ENCODE data around the gene GLIS1.
"Not testable (repeated sequence)": the region's sequence is repeated elsewhere in the genome, so short reads cannot be mapped to it uniquely, and the experiment has no call there.

Gene GLIS1

DNA sequence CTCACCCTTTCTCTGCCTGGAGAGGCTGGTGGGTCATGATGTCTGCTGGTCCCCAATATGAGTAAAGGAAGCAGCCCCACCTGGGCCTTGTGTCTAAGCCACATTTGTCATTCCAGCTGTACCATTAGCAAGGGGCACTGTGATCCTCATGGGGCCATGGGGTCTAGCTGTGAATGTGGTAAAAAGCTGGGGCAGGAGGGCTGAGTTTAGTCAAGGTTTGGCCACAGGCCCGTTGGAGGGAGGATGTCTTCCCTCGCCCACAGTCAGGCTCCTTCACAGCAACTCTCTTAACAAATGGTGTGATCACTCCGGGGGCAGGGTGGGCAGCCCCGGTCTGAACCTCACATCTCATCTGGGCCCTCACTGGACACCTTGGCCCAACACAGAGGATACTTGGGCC lies 164.3 kb downstream of the GLIS1 start:
- DNase-seq: no peak

DNA sequence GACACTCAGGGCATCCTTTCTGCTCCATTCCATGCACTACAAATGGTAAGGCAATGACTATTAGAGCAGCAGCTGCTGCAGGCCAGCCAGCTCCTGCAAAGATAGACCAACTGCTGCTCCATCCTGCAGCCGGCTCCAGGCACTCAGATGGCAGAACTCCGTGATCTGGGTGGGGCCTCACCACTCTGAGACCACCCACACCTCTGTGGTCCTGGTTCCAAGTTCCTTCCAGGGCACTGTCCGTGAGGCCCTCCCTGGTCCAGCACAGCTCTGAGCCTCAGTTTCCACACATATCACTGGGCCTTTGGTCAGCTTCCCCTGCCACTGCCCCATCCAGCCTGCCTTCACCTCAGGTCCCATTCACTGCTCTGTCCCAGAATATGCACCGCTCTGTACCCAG lies 165.0 kb downstream of the GLIS1 start:
- no peak for DNase-seq

DNA sequence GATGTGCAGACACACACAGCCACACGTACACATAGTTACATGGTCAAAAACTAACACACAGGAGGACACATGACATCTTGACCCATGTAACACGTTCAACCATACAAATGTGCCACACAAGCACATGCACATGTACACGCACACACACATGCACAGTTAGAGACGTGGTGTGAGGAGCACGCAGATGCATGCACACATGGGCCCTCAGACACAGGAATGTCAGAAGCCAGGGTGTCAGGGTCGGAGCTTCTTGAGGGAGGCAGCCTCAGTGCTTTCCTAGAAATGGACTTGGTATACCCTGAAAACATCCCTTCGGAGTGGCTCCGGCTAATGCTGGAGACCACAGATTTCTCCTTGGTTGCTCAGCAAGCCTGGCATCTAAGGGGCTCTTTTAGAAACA lies 165.4 kb downstream of the GLIS1 start:
- DNase-seq: no peak

DNA sequence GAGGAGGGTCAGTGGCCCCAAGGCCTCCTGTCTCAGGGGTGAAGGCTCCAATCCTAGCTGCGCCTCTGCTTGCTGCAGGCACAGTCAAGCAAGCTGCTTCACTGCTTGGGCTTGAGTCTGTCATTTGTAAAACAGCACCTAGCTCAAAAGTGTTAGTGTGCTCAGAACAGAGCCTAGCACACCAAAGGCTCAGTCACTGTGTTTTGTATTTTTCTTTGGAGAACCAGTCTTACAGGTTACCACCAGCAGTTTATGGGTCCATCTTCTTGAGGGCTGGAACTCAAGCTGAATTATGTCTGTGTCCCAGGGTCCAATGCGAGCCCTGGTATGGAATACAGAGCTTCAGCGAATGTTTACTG lies 166.2 kb downstream of the GLIS1 start:
- DNase-seq: no peak

DNA sequence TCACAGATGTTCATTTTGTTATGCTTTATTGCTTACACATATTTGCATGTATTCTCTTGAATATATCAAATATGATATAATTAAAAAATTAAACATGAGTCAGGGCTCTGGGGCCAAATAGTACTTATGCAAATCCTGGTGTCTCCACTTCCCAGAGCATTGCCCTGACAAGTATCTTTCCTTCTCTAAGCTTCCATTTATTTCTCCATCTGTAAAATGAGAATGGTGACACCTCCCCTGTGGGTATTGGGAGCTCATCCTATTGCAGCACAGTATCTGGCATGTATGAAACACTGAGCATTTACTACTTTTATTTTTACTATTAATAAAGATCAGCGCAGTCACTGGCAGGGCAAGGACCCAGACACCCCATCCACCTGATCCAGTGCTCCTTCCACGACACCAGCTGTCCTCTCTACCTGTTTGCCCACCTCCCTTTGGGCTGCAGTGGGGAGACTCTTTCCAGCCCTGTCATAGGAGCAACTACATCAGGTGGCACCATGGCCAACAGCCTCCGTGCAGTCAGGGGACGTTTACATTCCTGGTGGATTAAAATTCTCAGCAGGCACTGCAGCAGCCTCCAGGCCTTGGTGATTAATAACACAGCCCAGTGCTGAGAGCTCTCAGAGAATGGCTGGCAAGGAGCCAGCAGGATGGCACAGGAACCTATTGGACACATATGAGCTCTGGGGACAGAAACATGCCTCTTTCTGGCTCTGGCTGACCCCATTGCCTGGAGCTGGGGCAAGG lies 166.7 kb downstream of the GLIS1 start:
- no peak for DNase-seq

DNA sequence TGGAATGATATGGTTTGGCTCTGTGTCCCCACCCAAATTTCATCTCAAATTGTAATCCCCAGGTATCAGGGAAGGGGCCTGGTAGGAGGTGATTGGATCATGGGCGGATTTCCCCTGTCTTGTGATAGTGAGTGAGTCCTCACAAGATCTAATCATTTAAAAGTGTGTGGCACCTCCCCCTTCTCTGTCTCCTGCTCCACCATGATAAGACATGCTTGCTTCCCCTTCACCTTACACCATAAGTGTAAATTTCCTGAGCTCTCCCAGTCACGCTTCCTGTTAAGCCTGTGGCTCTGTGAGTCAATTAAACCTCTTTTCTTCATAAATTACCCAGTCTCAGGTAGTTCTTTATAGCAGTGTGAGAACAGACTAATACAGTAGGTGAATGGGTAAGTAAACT lies 170.4 kb downstream of the GLIS1 start:
- no peak for DNase-seq

DNA sequence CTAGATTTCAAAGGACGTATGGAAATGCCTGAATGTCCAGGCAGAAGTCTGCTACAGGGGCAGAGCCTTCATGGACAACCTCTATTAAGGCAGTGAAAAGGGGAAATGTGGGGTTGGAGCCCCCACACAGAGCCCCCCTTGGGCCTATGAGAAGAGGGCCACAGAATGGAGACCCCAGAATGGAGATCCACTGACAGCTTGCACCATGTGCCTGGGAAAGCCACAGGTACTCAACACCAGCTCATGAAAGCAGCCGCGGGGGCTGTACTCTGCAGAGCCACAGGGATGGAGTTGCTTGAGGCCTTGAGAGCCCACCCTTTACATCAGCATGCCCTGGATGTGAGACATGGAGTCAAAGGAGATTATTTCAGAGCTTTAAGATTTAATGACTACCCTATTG lies 171.1 kb downstream of the GLIS1 start:
- DNase-seq: no peak

DNA sequence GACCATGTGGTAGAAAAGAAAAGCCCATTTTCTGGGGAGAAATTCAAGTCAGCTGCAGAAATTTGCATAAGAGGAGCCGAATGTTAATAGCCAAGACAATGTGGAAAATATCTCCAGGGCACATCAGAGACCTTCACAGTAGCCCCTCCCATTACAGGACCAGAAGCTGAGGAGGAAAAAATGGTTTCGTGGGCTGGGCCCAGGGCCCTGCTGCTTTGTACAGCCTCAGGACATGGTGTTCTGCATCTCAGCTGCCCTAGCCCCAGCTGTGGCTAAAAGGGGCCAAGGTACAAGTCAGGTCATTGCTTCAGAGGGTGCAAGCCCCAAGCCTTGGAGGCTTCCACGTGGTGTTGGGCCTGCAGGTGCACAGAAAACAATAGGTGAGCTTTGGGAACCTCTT lies 171.5 kb downstream of the GLIS1 start:
- DNase-seq: no peak

DNA sequence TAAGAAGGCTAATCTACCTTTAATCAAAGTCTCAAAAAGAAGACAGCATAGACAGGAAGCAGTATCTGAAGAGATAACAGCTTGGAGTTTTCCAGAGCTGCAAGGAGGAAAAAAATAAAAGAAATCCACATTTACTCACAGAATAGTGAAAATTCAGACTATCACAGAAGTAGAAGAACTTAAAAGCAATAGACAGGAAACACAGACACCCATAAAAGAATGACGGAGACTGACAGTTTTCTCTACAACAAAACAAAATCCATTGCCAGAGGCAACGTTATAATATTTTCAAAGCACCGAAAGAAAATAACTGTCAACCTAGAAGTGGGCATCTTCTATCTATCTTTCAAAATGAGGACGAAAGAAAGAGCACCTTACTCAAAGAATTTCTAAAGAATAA lies 175.4 kb downstream of the GLIS1 start:
- DNase-seq: no peak

DNA sequence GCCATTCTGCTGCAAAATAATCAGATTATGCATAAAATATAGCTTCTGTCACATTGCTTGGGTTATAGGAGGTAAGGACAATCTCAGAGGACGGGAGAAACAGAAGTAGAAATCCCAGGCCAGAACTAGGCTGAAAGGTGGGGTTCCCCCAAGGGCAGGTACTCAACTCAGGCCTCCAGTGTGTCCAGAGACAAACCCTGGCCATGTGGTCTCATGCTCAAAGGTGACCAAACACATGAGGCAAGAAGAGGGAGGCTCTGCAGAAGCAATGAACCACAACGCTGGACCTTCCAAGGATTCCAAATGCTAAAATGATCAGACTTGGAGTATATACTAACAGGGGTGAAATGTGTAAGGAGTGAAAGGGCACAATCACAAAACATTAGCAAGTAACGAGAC lies 176.0 kb downstream of the GLIS1 start:
- DNase-seq: no peak

DNA sequence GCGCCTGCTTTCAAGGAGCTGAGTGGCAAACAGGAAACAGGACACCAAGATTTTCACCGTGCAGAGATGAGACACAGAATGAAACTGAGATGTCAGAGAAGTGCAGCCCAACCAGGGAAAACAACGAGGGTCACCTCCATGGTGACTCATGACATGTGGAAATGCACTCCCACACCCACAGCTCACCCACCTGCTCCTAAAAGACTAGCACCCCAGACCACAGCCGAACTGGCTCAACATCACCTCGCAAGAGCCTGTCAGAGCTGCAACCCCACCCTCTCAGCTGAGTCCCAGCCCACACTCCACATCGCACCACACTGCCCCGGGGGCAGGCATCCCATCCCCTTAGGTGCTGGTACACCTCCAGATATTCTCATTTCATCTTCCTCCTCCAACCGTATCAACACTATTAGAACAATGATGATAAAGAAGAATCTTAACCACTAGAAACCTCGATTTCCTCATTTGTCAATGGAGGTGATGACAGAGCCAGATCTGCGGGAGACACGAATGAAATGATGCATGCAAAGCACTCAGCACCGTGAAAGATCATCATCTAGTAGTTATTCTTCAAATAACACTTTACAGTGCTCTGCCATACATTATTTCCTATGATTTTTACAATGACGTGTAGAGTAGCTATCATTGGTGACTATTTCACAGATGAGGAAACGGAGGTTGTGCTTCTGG lies 176.5 kb downstream of the GLIS1 start:
- DNase-seq: no peak

DNA sequence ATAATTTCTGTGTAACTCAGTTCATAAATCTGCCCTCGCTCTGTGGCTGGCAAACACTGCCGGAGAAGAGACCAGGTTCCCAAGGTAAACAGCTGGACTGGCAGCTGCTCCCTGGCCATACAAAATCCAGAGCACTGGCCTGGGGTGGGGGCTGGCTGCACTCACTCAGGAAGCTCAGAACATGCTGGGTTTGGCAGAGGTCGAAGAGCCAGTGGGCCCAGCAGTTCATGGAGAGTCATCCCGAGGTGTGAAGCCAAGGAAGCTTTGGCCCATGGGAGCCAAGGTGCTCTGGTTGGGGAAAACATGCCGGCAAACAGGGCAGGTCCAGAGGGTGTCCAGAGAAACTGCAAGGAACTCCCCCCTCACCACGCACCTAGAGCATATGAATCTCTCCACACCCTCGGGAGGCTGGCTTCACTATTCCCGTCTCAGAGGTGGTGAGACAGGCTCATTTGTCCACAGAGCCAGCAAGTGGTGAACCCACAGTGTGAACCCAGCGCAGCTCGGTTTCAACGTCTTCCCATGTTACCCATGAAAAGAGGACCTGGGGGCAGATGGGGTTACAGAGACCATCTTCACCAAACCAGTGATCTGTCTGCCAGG lies 177.4 kb downstream of the GLIS1 start:
- no peak for DNase-seq

DNA sequence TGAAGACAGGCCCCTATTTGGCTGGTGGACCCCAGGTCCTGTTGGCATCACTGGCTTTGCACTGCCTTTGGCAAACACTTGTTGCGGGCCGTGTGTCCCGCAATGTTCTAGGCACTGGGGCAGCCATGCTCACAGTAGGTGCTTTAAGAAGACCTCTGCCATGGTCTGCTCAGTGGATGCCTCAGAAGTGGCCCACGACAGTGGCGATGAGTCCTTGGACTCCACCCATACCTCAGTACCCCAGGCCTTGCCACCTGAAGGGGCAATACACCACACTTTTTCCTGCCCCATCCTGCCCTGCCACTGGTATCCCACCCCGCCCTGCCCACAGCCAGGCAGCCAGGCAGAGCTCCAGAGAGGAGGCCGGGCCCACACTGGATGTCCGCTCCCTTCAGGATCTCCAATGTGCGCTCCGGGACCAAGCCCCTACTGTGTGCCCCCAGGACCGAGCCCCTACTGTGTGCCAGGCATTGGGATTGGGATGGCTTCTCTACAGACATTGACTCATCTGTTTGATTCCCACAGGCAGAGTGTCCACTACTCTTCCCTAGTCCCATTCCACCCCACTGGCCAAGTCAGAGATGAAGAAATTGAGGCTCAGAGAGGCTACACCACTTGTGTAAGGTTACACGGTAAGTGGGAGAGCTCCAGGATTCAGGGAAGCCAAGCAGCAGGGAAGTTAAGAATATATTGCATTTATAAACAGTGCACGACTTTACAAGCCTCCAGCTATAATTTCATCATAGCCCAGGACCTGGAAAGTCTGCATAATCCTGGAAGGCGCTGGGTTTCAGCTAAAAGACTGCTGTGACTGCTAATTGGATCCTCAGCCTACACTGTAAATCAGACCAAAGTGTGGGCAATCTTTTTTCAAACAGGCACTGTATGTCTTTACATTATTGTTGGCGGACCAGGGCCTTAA lies 178.1 kb downstream of the GLIS1 start:
- no peak for DNase-seq

DNA sequence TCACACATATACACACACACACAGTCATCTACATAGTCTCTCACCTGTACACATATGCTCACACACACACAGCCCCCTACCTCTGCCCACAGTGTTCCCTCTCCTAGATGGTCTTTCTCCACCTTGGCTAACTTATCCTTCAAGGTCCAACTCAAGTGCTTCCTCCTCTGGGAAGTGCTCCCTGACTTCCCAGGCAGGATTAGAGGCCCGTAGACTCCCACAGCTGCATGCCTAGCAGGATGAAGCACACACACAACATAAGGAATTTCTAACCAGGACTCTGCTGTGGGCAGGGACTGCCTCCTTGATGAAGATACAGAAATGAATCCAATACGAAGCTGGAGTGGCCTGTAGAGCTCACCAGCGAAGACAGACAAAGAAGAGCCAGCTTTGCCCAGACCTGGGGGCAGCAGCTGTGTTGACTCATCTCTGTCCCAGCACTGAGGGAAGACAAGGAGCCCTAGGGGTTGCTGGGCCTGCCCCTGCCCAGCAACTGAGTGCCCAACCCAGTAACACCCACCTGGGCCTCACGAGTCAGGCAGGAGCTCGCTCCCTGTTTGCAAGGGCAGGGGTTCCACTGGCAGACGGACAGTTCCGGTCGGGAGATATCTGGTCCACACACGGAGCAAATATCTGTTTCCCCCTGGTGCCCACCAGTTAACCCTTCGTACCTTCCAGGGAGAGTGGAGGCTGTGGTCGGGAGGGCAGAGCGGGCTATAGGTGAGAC lies 178.9 kb downstream of the GLIS1 start:
- DNase-seq: no peak

DNA sequence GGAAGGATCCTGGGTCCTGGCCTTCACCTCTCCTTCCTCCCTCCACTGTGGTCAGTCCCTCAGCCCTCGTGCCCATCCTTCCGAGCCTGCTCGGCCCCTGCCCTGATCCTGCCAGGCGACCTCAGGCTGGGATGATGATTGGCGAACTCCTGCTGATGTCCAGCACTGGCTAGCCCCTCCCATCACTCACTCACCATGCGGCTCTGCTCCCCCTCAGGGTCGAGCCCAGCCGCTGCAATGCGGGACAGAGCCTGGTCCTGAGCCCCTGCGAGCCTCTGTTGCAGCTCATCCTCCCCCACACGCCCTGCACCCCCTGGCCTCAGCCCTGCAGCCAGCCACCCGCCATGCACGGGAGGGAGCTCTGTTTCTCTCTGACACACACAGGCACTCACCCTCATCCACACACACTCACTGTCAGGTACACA lies 179.6 kb downstream of the GLIS1 start:
- no peak for DNase-seq

DNA sequence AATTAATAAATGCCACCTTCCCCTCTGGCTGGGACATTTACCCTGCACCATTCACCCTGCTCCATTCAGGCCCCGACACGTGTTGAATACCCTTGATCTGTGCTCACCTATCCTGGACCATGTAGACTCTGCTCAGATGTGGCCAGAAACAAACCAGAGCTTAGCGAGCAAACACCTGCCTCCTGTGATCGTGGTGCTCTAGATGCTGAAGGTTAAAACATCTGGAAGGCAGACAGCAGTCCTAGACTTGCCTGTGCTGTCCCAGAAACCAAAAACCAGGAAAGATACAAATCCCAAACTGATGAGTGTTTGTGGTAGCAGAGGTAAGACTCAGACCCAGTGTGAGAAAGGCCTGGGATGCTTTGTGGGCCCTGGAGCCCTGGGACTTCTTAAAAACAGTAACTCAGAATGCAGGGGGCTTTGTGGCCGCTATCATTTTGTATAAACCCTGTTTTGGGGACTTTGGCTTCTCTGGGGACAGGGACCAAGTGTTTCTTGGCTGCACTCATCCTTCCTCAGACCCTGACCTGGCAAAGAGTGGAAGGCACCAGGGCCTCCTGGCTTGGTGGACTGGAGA lies 180.1 kb downstream of the GLIS1 start:
- no peak for DNase-seq

DNA sequence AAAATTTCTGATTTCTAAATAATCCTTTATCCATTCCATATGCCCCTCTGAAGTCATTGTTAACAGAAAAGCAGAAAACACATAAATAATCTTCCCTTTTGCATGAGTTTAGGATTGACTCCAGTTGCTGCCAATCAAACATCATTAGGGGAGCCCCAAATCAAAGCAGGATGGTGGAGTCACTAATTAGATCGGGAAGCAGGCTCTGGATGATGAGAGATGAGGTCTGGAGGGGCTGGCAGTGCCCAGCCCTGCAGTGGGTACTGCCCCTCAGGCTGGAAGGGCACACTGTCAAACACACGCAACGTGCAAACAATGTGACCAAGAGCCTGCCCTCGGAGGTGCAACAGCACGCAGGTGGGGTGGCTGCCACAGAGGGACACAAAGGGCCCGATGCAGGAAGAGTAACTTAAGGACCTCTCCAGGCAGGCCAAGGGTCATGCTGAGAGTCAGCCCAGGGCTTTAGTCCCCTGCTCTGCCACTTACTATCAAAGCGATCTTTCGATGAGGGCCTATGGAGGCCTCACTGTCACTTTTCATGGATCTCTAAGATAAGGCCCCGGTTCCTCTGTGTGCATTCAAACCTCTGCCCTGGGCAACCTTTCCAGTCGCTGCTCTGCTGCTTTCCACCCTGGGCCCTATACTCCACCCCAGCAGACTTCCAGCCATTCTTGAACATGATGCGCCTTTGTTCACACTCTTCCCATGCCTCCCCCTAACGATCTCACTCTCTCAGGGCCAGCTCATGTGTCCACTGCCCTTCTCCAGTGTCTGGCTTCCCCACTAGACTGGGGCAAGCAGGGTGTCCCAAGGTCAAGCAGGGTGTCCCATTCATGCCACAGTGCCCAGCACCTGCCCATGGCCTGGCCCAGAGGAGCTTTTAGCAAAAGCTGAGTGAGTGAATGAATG lies 180.9 kb downstream of the GLIS1 start:
- no peak for DNase-seq

DNA sequence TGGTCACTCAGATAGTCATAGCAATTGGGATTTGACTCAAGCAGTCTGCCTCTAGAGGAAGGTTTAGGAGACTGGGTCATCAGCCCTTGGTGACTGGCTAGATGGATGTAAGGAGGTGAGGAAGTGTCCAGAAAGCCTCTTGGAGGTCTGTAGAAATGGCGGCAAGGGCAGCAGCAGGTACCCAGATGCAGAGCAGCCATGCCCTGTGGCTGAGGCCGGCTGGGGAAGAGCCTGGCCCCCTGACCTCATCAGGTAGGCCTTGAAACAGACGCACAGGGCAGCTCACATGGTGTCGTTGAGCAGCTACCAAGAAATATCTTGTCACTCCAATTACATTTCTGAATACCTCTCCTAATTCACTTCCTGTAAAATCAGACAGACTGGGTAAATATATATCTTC lies 181.6 kb downstream of the GLIS1 start:
- DNase-seq: no peak

DNA sequence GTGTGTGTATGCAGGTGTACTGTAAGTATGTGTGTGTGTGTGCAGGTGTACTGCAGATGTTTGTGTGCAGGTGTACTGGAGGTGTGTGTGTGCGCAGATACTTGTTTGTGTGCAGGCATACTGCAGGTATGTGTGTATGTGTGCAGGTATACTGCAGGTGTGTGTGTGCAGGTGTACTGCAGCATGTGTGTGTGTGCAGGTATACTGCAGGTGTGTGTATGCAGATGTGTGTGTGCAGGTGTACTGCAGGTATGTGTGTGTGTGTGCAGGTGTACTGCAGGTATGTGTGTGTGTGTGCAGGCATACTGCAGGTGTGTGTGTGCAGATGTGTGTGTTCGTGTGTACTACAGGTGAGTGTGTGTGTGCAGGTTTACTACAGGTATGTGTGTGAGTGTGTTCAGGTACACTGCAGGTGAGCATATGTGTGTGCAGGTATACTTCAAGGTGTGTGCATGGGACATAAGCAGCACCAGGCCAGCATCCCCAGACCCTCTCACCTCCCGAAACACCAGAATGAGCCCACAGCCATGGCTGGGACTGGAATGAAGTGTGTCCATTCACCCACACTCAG lies 182.2 kb downstream of the GLIS1 start:
- no peak for DNase-seq

DNA sequence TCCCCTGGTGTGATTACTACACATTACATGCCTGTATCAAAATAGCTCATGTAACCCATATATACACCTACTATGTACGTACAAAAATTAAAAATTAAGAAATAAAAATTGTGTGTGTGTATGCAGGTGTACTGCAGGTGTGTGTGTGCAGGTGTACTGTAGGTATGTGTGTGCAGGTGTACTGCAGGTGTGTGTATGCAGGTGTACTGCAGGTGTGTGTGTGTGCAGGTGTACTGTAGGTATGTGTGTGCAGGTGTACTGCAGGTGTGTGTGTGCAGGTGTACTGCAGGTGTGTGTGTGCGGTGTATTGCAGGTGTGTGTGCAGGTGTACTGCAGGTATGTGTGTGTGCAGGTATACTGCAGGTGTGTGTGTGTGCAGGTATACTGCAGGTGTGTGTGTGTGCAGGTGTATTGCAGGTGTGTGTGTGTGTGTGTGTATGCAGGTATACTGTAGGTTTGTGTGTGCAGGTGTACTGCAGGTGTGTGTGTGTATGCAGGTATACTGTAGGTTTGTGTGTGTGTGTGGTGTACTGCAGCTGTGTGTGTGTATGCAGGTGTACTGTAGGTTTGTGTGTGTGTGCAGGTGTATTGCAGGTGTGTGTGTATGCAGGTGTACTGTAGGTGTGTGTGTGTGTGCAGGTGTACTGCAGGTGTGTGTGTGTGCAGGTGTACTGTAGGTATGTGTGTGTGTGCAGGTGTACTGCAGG lies 183.2 kb downstream of the GLIS1 start:
- DNase-seq: not testable (repeated sequence)
